Left ventricle myocardium inferior (tissue), 1 donor: ENCODE data around the gene ZBBX. TPM values are rescaled to one million over a fixed set of nuclear protein-coding genes. Genes with fewer than 3 reads are reported as not detected.

Experiments
- DNase-seq: peaks from one replicate; pipeline ENCODE4 v3.0.0-alpha.2; 2020
- H3K27ac ChIP-seq: fragments of 200-600 bp; replicated peaks from 2 replicates; pipeline ENCODE4 v1.8.0; 2021
- H3K27me3 ChIP-seq: fragments of 200-600 bp; 2 replicates; pipeline ENCODE4 v1.8.0; 2021; ENCODE audit warnings: low read depth
- H3K36me3 ChIP-seq: fragments of 200-600 bp; 2 replicates; pipeline ENCODE4 v1.8.0; 2021
- H3K4me1 ChIP-seq: fragments of 200-600 bp; 2 replicates; pipeline ENCODE4 v1.8.0; 2021
- H3K4me3 ChIP-seq: fragments of 200-600 bp; 2 replicates; pipeline ENCODE4 v1.8.0; 2021; ENCODE audit warnings: mild to moderate bottlenecking, moderate library complexity
- H3K9me3 ChIP-seq: fragments of 200-600 bp; replicated peaks from 2 replicates; pipeline ENCODE4 v1.8.0; 2021
- CTCF ChIP-seq: fragments of 200-600 bp; IDR thresholded peaks from 2 replicates; pipeline ENCODE4 v1.8.0; 2021; ENCODE audit warnings: antibody characterized with exemption, mild to moderate bottlenecking, borderline replicate concordance
- intact Hi-C: fragments of 100-400 bp; cut with micrococcal nuclease; formaldehyde crosslinking; loops from one replicate; pipeline ENCODE4 v1.11.0; 2022
- total RNA-seq: library from RNA; stranded (reverse); fragmentation: NEBNext Ultra II Directional; extraction: Animal tissue kit (Norgen Biotek cat#: 25700); gene quantifications from one replicate; pipeline ENCODE4 v1.2.1, GENCODE V29; 2021
- donor health status: DM: no; HTN: yes; CAD: no; lungs with severe emphysema.

The ZBBX gene
- total RNA-seq, 1 donor from 2014 or later: not detected

GRCh38 chr3:167330993-167331785 is 48.9 kb downstream of the ZBBX start:
- H3K27ac ChIP-seq: no peak overlapping the region
- no peaks in the 10 kb centered on the region for H3K9me3 ChIP-seq
- no peak for TF ChIP-seq CTCF
- H3K4me3 ChIP-seq: no peak overlapping the region
- DNase-seq: no peak
- no peaks in the 10 kb centered on the region for H3K27me3 ChIP-seq
- no peaks in the 10 kb centered on the region for H3K4me1 ChIP-seq
- intact Hi-C loops: no loop called here
- no peaks in the 10 kb centered on the region for H3K36me3 ChIP-seq

GRCh38 chr3:167323572-167323971 is 56.5 kb downstream of the ZBBX start:
- Histone ChIP-seq H3K36me3 (no peaks in the 10 kb centered on the region), H3K27me3 (no peaks in the 10 kb centered on the region), H3K4me3 (no peak overlapping the region), H3K4me1 (no peaks in the 10 kb centered on the region), H3K27ac (no peak overlapping the region), H3K9me3 (no peaks in the 10 kb centered on the region)
- intact Hi-C loops: no loop called here
- no peak for DNase-seq
- no peak for TF ChIP-seq CTCF

- Histone ChIP-seq H3K9me3 (no peaks in the 10 kb centered on the region), H3K4me1 (no peaks in the 10 kb centered on the region), H3K4me3 (no peak overlapping the region), H3K36me3 (no peaks in the 10 kb centered on the region), H3K27ac (no peak overlapping the region), H3K27me3 (no peaks in the 10 kb centered on the region)
- intact Hi-C loops: no loop called here
- no peak for DNase-seq
- no peak for TF ChIP-seq CTCF
Observed at GRCh38 chr3:167318996-167319615, 61.0 kb downstream of the ZBBX start.

- intact Hi-C loops: no loop called here
- Histone ChIP-seq H3K4me3 (no peak overlapping the region), H3K9me3 (no peaks in the 10 kb centered on the region), H3K27me3 (no peaks in the 10 kb centered on the region), H3K36me3 (no peaks in the 10 kb centered on the region), H3K27ac (no peak overlapping the region), H3K4me1 (no peaks in the 10 kb centered on the region)
- DNase-seq: no peak
- no peak for TF ChIP-seq CTCF
Observed at GRCh38 chr3:167318306-167318705, 61.8 kb downstream of the ZBBX start.

GRCh38 chr3:167306319-167306718 is 73.8 kb downstream of the ZBBX start:
- no peaks in the 10 kb centered on the region for H3K27me3 ChIP-seq
- no peak overlapping the region for H3K27ac ChIP-seq
- DNase-seq: no peak
- intact Hi-C loops: no loop called here
- no peak for TF ChIP-seq CTCF
- no peaks in the 10 kb centered on the region for H3K36me3 ChIP-seq
- H3K9me3 ChIP-seq: peaks cover 18% of the 10 kb centered on the region
- peaks cover 12% of the 10 kb centered on the region for H3K4me1 ChIP-seq
- no peak overlapping the region for H3K4me3 ChIP-seq
